Measurements from ENCODE around the gene C3orf62. TPM values are rescaled to one million over a fixed set of nuclear protein-coding genes. Genes with fewer than 3 reads are reported as not detected.

The C3orf62 gene
- total RNA-seq, 1 donor from 2014 or later, result 10.1 TPM

- Mint-ChIP-seq H3K9me3 (no peaks in the 10 kb centered on the region), H3K27ac (peak overlapping the region; percentile 13), H3K4me3 (no peak overlapping the region), H3K4me1 (ENCODE audit: low read depth) (peaks cover 3% of the 10 kb centered on the region), H3K36me3 (ENCODE audit: low read depth) (peaks cover 42% of the 10 kb centered on the region), H3K27me3 (ENCODE audit: insufficient read depth) (no peaks in the 10 kb centered on the region)
- no peak for DNase-seq (ENCODE audit: low spot score)
- intact Hi-C loops (cut with micrococcal nuclease), result loop anchor here (2.0 kb wide), 1 partner anchor 46 kb away; the partner anchor contains the start of gene USP4
These were observed 17.3 kb upstream of the C3orf62 start for GRCh38 chr3:49294343-49294742.

- Mint-ChIP-seq H3K27me3 (ENCODE audit: insufficient read depth) (no peaks in the 10 kb centered on the region), H3K36me3 (ENCODE audit: low read depth) (peaks cover 54% of the 10 kb centered on the region), H3K9me3 (no peaks in the 10 kb centered on the region), H3K4me3 (no peak overlapping the region), H3K4me1 (ENCODE audit: low read depth) (no peaks in the 10 kb centered on the region), H3K27ac (no peak overlapping the region)
- DNase-seq (ENCODE audit: low spot score), result no peak
- intact Hi-C loops (cut with micrococcal nuclease), result no loop called here
These were observed 7.0 kb upstream of the C3orf62 start for GRCh38 chr3:49283997-49284396.

GRCh38 chr3:49279376-49279775 lies 2.3 kb upstream of the C3orf62 start:
- intact Hi-C loops (cut with micrococcal nuclease), result no loop called here
- H3K4me1 Mint-ChIP-seq (ENCODE audit: low read depth), result peaks cover 21% of the 10 kb centered on the region
- peaks cover 26% of the 10 kb centered on the region for H3K36me3 Mint-ChIP-seq (ENCODE audit: low read depth)
- no peaks in the 10 kb centered on the region for H3K27me3 Mint-ChIP-seq (ENCODE audit: insufficient read depth)
- no peaks in the 10 kb centered on the region for H3K9me3 Mint-ChIP-seq
- no peak overlapping the region for H3K4me3 Mint-ChIP-seq
- DNase-seq (ENCODE audit: low spot score), result no peak
- no peak overlapping the region for H3K27ac Mint-ChIP-seq

GRCh38 chr3:49278548-49278947 lies 1.5 kb upstream of the C3orf62 start:
- Mint-ChIP-seq H3K27me3 (ENCODE audit: insufficient read depth) (no peaks in the 10 kb centered on the region), H3K9me3 (no peaks in the 10 kb centered on the region), H3K4me3 (no peak overlapping the region), H3K27ac (no peak overlapping the region), H3K4me1 (ENCODE audit: low read depth) (peaks cover 21% of the 10 kb centered on the region), H3K36me3 (ENCODE audit: low read depth) (peaks cover 22% of the 10 kb centered on the region)
- intact Hi-C loops (cut with micrococcal nuclease), result no loop called here
- no peak for DNase-seq (ENCODE audit: low spot score)

GRCh38 chr3:49277383-49277775 lies 347 bp upstream of the C3orf62 start:
- H3K27me3 Mint-ChIP-seq (ENCODE audit: insufficient read depth), result no peaks in the 10 kb centered on the region
- H3K27ac Mint-ChIP-seq, result peak overlapping the region; percentile 82
- peak overlapping the region; percentile 82 for H3K4me3 Mint-ChIP-seq
- H3K9me3 Mint-ChIP-seq, result no peaks in the 10 kb centered on the region
- DNase-seq (ENCODE audit: low spot score), result no peak
- H3K4me1 Mint-ChIP-seq (ENCODE audit: low read depth), result peaks cover 21% of the 10 kb centered on the region
- intact Hi-C loops (cut with micrococcal nuclease), result loop anchor here (1.0 to 2.0 kb wide), 2 partner anchors 107 to 183 kb away; partner anchors contain the start of genes KLHDC8B and QRICH1
- H3K36me3 Mint-ChIP-seq (ENCODE audit: low read depth), result peaks cover 18% of the 10 kb centered on the region

GRCh38 chr3:49273825-49274532 lies 3.1 kb downstream of the C3orf62 start:
- Mint-ChIP-seq H3K27me3 (ENCODE audit: insufficient read depth) (no peaks in the 10 kb centered on the region), H3K4me1 (ENCODE audit: low read depth) (peaks cover 21% of the 10 kb centered on the region), H3K4me3 (peak overlapping the region; percentile 33), H3K9me3 (no peaks in the 10 kb centered on the region), H3K36me3 (ENCODE audit: low read depth) (peaks cover 17% of the 10 kb centered on the region), H3K27ac (peak overlapping the region; percentile 29)
- no peak for DNase-seq (ENCODE audit: low spot score)
- intact Hi-C loops (cut with micrococcal nuclease), result no loop called here

GRCh38 chr3:49271047-49271446 lies 6.0 kb downstream of the C3orf62 start:
- Mint-ChIP-seq H3K27me3 (ENCODE audit: insufficient read depth) (no peaks in the 10 kb centered on the region), H3K36me3 (ENCODE audit: low read depth) (peaks cover 26% of the 10 kb centered on the region), H3K27ac (no peak overlapping the region), H3K9me3 (no peaks in the 10 kb centered on the region), H3K4me1 (ENCODE audit: low read depth) (peaks cover 5% of the 10 kb centered on the region), H3K4me3 (no peak overlapping the region)
- no peak for DNase-seq (ENCODE audit: low spot score)
- intact Hi-C loops (cut with micrococcal nuclease), result no loop called here

GRCh38 chr3:49270156-49270500 lies 6.9 kb downstream of the C3orf62 start:
- Mint-ChIP-seq H3K4me1 (ENCODE audit: low read depth) (no peaks in the 10 kb centered on the region), H3K4me3 (no peak overlapping the region), H3K9me3 (no peaks in the 10 kb centered on the region), H3K27ac (no peak overlapping the region), H3K27me3 (ENCODE audit: insufficient read depth) (no peaks in the 10 kb centered on the region), H3K36me3 (ENCODE audit: low read depth) (peaks cover 31% of the 10 kb centered on the region)
- DNase-seq (ENCODE audit: low spot score), result no peak
- intact Hi-C loops (cut with micrococcal nuclease), result no loop called here

- intact Hi-C loops (cut with micrococcal nuclease), result no loop called here
- H3K9me3 Mint-ChIP-seq, result no peaks in the 10 kb centered on the region
- H3K4me1 Mint-ChIP-seq (ENCODE audit: low read depth), result no peaks in the 10 kb centered on the region
- H3K27ac Mint-ChIP-seq, result no peak overlapping the region
- no peak for DNase-seq (ENCODE audit: low spot score)
- H3K36me3 Mint-ChIP-seq (ENCODE audit: low read depth), result peaks cover 31% of the 10 kb centered on the region
- no peaks in the 10 kb centered on the region for H3K27me3 Mint-ChIP-seq (ENCODE audit: insufficient read depth)
- H3K4me3 Mint-ChIP-seq, result no peak overlapping the region
These were observed 7.4 kb downstream of the C3orf62 start for GRCh38 chr3:49269443-49270155.

- intact Hi-C loops (cut with micrococcal nuclease), result no loop called here
- no peak overlapping the region for H3K27ac Mint-ChIP-seq
- no peaks in the 10 kb centered on the region for H3K27me3 Mint-ChIP-seq (ENCODE audit: insufficient read depth)
- H3K4me3 Mint-ChIP-seq, result no peak overlapping the region
- no peaks in the 10 kb centered on the region for H3K9me3 Mint-ChIP-seq
- no peaks in the 10 kb centered on the region for H3K4me1 Mint-ChIP-seq (ENCODE audit: low read depth)
- H3K36me3 Mint-ChIP-seq (ENCODE audit: low read depth), result peaks cover 24% of the 10 kb centered on the region
- DNase-seq (ENCODE audit: low spot score), result no peak
These were observed 10.5 kb downstream of the C3orf62 start for GRCh38 chr3:49266410-49267095.

- no peaks in the 10 kb centered on the region for H3K27me3 Mint-ChIP-seq (ENCODE audit: insufficient read depth)
- H3K27ac Mint-ChIP-seq, result no peak overlapping the region
- no peak overlapping the region for H3K4me3 Mint-ChIP-seq
- DNase-seq (ENCODE audit: low spot score), result no peak
- peaks cover 23% of the 10 kb centered on the region for H3K36me3 Mint-ChIP-seq (ENCODE audit: low read depth)
- H3K9me3 Mint-ChIP-seq, result no peaks in the 10 kb centered on the region
- intact Hi-C loops (cut with micrococcal nuclease), result no loop called here
- no peaks in the 10 kb centered on the region for H3K4me1 Mint-ChIP-seq (ENCODE audit: low read depth)
These were observed 11.2 kb downstream of the C3orf62 start for GRCh38 chr3:49265661-49266386.

GRCh38 chr3:49263159-49263889 lies 13.7 kb downstream of the C3orf62 start:
- Mint-ChIP-seq H3K4me1 (ENCODE audit: low read depth) (no peaks in the 10 kb centered on the region), H3K27me3 (ENCODE audit: insufficient read depth) (no peaks in the 10 kb centered on the region), H3K36me3 (ENCODE audit: low read depth) (peaks cover 14% of the 10 kb centered on the region), H3K4me3 (no peak overlapping the region), H3K27ac (no peak overlapping the region), H3K9me3 (no peaks in the 10 kb centered on the region)
- intact Hi-C loops (cut with micrococcal nuclease), result no loop called here
- no peak for DNase-seq (ENCODE audit: low spot score)

All from activated T-helper 1 cell treated with anti-CD3 and anti-CD28 coated beads, Interleukin-12 subunit alpha, Interleukin-12 subunit beta, Interleukin-2, Interleukin-4 antibody, amounts not matched to agents 30 ng/mL and 10 ng/mL and 1 ng/mL, durations not matched to agents 14 hours and 24 hours and 36 hours (primary cell).